ENCODE measurements around the gene SMAD7.

Gene SMAD7
- total RNA-seq, result 15.4 to 114 (median 40.7) reads per million in 3 experiments

DNA sequence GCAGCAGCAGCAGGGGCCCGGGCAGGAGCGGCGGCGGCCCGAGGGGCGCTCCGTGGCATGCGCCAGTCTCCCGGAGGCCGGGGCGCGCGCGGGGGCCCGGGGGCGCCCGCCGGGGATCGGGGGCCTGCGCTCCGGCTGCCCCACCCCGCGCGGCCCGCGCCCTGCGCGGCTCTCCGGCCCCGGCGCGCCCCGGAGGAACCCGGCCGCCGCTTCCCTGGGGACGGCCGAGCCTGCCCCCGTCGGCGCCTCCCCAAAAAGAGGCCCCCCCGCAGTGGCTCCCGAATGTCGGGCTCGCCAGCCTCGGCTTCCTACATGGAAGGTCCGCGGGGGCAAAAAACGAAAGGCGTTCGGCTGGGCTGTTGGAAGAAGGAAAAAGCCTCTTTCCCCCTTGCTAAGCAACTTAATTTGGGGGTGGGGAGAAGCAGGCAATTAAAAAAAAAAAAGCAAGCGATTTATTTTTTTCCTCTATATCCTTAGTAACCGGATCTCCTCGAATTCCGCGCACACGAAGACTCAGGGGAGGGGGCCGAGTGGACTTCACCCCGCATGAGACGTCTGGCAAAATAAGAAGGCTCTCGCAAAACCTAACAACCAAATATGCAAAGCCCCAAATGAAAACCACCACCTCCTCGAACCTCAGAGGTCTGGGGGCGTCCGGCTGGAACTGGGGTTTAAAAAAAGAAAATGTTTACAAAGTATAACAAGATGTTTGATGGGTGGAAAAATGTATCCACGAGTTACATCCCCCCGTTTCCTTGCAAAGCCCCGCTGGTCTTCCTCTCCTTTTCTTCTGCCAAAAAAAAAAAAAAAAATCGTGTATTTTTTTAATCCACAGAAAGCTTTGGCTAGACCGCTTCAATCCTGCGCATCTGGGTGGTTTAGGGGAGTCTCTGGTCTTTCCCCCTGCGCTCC is at the start of gene SMAD7:
Gene SMAD7 (minus strand): TSS at position 430 of the 912 bp plus-strand sequence. CDS start 541 bp downstream, outside the sequence.
- DNase-seq, result no peak

- no peak for DNase-seq
These were observed 48.8 kb upstream of the SMAD7 start for GRCh38 chr18:48999569-48999968.

GRCh38 chr18:48997985-48998831 is 47.4 kb upstream of the SMAD7 start:
- DNase-seq, result no peak

DNA sequence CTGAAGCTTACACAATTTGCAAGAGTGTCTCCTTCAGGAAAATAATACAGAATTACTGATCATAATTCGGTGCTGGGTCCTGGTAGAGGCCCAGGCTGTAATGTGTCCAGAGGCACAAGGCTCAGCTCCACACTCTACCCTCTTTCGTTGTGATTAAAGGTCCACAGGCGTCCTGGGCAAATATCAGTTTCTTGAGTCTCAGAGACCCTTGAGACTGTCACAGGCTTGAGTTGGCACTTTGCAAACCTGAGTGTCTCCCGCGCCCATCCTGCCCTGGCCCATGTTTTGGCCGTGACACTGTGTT is 46.9 kb upstream of the SMAD7 start:
- DNase-seq, result no peak

- DNase-seq, result peak; percentile 87
These were observed 46.2 kb upstream of the SMAD7 start for GRCh38 chr18:48996901-48997463.

DNA sequence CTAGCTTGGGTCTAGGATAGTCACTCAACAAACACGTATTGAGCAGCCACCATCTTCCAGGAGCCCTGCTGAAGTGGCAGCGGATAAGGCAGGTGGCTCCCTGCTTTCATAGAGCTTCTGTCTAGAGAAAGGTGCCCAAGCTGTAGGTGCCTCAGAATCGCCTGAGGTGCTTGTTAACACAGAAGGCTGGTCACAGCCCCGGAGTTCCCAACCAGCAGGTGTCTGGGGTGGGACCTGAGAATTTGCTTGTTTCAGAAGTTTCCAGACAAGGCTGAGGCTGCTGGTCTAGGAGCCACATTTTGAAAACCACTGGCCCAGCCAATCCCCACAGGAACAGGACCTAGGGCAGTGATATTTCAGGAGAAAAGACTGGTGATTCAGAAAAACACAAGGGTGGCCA is 45.3 kb upstream of the SMAD7 start:
- no peak for DNase-seq

DNA sequence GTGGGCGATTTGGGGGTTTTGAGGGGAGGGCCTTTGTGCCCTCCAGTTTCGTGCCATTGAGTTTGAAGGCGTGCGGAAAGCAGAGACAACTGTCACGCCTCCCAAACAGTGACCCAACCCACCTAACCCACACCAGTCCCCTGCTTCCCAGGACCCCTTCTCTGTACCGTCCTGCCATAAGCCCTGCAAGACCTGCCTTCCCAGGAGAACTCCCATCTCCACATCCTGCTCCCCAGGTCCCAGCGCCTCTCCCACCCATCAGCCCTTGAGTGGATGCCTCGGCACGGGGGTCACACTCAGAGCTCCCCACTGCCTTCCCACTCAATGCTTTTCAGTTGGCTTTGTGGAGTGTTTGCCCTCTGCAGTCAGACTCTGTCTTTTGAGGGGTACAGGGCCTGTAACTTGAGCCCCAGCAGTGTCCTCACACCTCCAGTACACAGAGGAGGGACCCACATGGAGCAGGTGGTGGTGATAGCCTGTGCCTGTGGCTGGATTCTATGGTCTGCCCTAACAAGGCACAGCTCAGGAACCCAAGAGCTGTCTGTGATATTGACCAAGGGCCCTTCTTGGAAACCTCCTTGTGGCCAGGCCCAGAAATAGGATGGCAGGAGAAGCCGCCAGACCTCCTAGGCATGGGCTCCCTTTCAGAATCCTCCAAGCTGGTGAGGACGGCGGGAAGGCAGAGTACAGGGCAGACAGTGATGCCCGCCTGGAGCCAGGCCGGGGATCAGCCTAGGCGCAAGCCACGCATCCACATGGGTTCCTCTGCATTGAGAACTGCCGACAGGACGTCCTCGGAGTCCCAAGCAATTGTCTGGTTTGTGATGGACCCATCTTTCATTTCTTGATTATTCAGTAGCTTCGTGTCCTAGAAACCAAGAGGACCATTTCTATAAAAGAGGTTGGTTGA is 44.4 kb upstream of the SMAD7 start:
- DNase-seq, result no peak

DNA sequence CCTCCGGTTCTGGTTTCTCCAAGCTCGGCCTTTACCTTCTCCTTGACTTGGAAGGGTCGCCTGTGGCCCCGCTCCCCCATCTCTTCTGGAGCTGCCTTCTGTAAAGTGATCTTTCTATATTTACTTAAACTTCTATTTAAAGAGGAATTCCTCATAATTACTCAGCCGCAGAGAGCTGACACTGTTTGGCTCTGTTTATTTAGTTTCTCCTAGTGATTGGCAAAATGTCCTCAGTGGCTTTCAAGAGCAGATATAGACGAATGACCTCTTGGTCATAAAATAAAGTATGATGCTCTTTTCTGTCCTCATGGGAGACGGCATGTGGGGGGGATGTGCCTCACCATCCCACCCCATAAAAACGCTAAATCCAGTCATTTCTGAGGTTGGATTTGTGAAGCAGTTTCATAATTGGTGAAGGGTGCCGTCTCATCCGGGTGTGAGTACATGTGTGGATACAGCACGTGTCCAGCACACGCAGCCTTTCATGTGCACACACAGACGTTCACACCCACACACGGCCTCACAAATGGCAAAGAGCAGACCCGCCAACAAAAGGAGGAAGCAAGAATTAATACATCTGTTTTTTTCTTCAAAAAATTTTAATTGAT is 43.4 kb upstream of the SMAD7 start:
- no peak for DNase-seq

GRCh38 chr18:48993586-48993985 is 42.8 kb upstream of the SMAD7 start:
- no peak for DNase-seq

- no peak for DNase-seq
These were observed 42.2 kb upstream of the SMAD7 start for GRCh38 chr18:48992791-48993555.

- no peak for DNase-seq
These were observed 41.4 kb upstream of the SMAD7 start for GRCh38 chr18:48992133-48992532.

- no peak for DNase-seq
These were observed 40.9 kb upstream of the SMAD7 start for GRCh38 chr18:48991676-48992075.

GRCh38 chr18:48991319-48991660 is 40.5 kb upstream of the SMAD7 start:
- DNase-seq, result no peak

- no peak for DNase-seq
These were observed 39.9 kb upstream of the SMAD7 start for GRCh38 chr18:48990481-48991318.

DNA sequence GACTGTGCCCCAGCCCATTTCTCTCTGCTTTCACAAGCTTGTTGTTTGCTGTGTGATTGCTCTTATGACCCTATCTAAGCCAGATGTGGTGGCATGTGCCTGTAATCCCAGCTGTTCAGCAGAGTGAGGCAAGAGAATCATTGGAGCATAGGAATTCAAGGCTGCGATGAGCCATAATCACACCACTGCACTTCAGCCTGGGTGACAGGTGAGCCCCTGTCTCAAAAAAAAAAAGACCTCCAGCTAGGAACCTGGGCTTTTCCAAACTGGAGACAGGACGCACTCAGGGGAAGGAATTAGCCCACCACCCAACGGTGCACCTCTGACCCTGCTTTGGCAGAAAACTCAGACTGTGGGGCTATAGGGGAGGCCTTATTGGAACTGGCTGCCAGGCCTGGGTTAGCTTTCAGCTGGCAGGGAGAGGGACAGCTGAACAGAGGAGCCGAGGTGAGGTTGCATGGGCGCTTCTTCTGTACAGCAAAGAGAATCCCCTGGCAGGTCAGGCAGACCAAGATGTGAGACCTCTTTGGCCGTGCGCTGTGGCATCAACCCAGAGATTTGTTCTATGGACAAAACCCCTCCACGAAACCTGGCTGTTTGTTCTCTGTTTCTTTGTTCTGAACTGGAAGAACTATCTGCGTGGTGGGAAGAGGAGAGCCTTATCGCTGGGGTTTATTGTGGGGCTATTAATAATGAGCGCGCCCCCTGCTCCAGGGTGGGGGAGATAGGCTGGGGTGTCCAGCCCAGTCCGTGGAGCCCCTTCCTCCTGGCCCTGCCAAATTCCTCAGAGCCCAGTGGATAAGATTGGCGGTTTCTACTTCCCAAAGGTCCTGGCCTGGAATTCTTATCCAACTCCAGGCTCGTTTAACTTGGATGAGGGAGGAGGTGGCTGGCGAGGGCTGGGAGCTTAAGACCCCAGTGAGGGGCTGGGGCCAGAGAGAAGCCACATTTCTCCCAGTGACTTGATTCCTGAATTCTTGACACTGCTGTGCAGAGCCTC is 38.8 kb upstream of the SMAD7 start:
- DNase-seq, result no peak

- no peak for DNase-seq
These were observed 37.9 kb upstream of the SMAD7 start for GRCh38 chr18:48988508-48989303.

GRCh38 chr18:48987821-48988220 is 37.1 kb upstream of the SMAD7 start:
- no peak for DNase-seq

Measured in central memory CD4-positive, alpha-beta T cell (primary cell).